NCI-H1092 (cell line): ENCODE results near the gene FBLN1.

Experiments used
- DNase-seq: peaks from one replicate; lab custom pipeline; 2025; lab: John Stamatoyannopoulos, UW

The FBLN1 gene

DNA sequence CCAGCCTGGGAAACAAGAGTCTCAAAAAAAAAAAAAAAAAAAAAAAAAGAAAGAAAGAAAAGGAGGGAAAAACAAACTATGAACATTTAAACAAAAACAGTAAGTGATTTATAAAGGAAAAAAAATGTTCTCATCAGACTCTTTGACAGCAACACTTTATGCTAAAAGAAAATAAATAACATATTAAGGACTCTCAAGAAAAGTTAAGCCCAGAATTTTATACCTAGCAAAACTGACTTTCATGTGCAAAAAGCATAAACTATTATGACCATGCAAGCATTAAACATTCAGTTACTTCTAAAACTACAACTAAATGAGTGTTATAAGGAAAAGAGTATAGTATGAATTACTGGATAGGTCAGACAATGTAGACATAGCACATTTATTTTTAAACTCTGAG, 68.4 kb downstream of the FBLN1 start:
- no peak for DNase-seq

GRCh38 chr22:45572444-45572843, 69.8 kb downstream of the FBLN1 start:
- no peak for DNase-seq

- no peak for DNase-seq
These were observed 71.5 kb downstream of the FBLN1 start for GRCh38 chr22:45574069-45574703.

DNA sequence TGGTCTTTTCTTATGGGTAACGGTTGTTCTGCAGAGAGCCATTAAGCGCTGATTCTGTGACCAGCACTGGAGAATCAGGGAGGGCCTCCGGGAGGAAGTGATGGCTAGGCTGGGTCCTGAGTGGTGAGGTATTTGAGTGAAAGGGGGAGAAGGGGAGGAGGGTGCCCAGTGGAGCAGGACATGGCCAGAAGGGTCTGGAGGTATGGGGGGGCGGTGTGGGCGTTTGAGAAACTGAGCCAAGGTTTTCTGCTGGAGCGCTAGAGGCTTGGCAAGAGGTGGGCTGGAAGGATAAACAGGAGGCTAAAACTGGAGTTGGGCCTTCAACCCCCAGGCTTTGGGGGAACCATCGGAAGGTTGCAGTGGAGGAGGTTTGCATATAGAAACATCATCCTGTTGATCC, 72.5 kb downstream of the FBLN1 start:
- DNase-seq = no peak

- DNase-seq = no peak
These were observed 73.1 kb downstream of the FBLN1 start for GRCh38 chr22:45575607-45576272.

DNA sequence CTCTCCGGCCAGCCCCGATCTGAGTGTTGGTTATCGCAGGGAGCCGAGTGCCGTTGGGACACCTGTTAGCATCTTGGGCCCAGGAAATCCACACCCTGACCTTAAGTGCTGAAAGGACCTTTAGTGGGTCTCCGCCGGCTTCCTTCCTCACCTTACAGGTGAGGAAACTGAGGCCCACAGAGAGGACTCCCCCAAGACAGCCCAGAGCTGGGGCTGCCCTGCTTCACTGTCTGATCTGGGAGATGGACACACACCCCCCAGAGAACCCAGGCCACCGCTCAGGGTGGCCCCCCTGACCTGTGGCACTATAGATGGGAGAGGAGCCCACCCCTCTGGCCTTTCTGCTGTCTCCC, 73.6 kb downstream of the FBLN1 start:
- DNase-seq = no peak

- DNase-seq = no peak
These were observed 74.2 kb downstream of the FBLN1 start for GRCh38 chr22:45576730-45577464.

DNA sequence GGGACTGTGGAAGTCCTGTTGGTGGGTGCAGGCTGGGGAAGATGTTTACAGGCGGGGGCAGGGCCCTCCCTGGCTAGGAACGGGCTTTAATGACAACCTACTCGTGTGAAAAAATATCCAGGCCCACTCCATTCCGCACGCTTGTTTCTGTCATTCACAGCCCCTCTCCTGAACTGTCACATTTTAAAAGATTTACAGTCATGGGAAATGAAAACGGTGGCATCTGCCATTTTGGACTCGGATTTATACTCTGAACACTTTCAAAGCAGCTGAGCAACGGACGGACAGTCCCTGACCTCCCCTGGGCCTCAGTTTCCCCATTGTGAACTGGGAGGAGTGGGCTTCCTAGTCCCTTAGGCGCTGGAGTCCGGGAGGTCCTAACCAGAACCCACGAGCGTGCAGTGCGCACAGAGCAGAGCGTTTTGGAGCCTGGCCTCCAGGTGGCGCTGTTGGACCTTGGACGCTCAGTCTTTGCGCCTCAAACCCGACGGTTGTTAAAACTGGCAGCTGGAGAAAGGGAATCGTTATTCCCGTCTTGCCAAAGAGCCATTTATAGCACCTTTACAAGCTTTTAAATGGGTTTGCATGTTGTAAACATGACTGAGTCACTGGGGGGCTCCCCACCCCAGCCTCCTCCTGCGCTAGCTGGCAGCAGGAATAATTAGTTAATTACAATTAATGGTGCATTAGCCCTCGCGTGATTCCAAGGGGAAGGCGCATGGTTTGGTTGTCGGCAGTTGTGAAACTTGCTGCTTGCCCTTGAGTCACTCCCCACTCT, 75.3 kb downstream of the FBLN1 start:
- peak; percentile 41 for DNase-seq

DNA sequence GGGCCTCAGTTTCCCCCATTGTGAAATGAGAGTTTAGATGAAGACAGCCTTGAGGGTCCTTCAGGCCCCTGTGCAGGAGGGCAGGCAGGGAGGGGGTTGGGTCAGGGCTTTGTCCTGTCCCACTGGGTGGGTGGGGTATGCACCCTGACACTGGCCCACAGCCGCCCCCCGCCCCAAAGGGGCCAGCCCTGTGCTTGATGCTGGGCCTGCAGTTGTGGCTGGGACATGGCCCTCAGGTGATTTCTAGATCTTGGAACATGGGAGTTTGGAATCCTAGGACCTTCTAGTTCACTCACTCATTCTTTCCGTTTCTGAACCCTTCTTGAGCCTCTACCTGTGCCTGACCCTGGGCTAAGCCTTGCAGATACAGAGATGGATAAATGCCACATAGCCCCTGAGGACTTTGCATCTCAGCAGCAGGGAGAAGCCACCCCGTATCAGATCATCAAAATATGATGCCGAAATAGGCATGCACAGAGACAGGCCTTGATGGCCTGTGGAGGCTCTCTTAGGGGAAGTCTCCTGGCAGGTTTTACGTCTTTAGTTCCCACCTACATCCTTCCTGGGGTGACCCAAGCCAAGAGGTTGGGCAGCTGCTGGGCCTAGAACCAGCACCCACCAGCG, 76.0 kb downstream of the FBLN1 start:
- no peak for DNase-seq

DNA sequence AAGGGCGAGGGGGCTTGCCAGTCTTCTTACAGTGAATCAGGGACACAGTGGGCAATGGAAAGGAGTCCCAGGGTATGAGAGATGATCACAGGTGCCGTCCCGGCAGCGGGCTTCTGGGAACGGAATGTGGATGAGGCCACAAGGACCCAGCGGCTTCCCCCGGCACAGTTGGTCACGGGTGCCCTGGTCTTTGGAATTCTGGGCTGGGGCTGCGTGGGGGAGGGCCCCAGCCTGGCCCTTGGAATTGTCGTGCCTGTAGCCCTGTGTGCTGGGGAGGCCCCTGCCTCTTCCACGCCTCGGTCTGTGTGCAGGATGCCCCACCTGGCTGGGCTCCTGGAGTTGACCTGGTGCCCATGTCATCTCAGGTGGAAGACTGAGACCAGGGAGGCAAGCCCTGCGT, 76.6 kb downstream of the FBLN1 start:
- no peak for DNase-seq

DNA sequence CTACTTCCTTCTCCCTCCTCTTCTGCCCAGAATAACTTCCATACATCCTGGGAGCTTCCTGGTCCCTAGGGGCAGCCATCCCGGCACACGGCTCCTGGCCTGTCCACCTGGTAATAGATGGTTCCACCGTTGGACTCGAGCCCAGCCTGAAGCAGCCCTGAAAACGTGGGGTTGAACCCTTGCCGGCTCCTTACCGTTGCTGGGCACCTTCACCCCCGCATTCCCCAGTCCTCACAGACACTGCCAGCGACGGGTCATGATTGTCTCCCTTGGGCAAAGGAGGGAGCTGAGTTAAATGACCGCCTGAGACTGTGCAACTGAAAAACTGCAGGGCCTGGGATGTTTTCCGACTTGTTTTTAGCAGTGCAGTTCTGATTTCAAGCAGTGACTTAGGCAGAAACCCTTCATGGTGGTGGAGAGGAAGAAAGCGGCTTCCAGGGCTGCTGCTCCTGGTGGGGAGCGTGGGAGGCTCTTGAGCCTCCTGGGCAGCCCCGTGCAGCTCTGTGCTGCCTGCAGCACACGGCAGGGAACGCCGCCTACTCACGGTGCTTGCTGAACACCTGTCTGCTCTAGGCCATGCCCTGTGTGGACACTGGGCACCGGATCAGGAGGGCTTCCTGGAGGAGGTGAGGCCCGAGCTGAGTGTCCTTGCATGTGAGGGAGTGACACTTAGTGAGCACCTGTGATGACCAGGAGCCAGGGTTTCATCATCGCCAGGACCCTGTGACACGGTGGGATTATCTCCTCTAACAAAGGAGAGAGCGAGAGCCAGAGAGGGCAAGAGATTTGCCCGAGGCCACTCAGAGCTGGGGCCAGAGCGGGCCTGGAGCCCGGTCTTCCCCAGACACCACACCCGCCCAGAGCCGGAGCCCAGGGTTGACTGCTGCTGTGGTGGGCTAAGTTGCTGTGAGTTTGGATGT, 77.4 kb downstream of the FBLN1 start:
- no peak for DNase-seq

DNA sequence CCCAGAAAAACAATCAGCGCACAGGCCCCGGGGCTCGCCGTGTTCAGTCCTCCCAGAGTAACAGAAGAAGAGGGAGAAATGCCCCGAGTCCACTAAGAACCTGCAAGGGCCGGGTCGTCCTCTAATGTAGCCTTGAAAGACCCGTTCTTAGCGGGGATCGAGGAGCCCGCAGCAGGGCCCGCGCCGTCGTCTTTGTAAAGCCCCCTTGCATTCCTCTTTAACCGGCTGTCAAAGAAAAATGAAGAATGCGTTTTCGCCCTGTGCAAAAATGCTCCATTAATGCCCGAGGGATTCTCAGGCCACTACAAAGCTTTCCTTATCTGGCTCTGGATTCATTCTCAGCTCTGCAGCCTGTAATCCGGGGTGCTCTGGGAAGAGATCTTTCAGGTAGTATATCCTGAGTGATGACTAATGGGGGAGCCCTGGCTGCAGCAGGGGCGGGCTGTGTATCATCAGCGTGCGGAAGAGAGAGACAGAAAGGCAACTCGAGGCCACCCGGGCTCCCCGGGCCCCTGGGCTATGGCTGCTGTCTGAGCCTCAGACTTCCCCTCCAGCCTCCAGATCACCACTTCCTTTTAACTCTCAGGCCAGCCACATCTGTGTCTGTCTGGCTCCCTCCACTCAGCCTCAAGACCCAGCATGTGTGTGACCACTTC, 78.2 kb downstream of the FBLN1 start:
- DNase-seq = no peak

- no peak for DNase-seq
These were observed 78.9 kb downstream of the FBLN1 start for GRCh38 chr22:45581549-45582080.

DNA sequence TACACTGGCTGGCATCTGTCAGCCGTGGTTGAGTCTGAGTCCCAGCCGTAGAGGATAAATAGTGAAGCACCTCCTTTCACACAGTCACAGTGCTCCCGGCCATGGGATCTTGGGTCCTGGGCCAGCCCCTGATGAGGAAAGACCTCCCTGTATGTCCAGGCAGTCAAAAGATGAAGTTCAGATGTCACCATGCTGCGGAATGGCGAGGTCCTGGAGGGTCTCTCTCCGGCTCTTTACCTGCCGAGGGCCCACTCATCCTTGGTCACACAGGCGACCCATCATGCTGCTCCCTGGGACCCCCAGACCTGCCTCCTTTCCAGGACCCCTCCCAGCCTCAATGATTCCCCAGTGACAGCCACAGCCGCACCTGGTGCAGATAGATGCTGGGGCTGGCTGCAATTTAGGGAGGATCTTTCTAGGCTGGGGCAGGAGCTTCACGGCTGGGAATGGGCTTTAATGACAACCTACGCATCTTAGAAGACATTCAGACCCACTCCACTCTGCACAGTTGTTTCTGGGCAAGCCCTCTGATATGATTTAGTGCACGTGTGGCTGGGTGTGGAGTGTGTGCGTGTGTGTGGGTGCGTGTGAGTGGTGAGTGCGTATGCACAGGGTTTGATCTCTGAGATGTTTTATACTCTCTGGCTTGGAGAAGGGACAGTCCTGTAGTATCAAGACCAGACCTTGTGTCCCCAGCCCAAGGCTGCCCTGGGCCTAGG, 79.7 kb downstream of the FBLN1 start:
- DNase-seq = no peak

GRCh38 chr22:45582955-45583320, 80.3 kb downstream of the FBLN1 start:
- no peak for DNase-seq

GRCh38 chr22:45583504-45583903, 80.8 kb downstream of the FBLN1 start:
- DNase-seq = no peak

DNA sequence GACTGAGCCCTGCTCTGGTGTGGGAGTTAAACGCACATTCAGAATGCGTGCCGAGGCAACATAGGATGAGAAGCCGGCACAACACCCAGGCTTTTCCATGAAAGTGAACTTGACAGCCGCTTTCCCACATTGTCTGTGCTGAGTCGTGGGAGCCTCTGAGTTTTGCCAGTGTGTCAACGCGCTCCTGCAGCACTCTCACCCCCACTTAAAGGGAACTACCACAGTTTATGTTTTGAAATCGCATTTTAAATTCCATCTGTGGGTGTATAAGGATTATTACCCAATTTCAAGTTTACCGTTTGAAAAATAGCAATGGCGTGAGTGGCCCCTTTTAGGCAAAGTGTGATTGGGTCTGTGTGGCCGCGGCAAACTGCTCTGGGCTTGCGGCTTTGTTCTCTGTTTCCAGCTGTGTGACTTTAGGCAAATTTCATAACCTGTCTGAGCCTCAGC, 81.5 kb downstream of the FBLN1 start:
- DNase-seq = no peak

DNA sequence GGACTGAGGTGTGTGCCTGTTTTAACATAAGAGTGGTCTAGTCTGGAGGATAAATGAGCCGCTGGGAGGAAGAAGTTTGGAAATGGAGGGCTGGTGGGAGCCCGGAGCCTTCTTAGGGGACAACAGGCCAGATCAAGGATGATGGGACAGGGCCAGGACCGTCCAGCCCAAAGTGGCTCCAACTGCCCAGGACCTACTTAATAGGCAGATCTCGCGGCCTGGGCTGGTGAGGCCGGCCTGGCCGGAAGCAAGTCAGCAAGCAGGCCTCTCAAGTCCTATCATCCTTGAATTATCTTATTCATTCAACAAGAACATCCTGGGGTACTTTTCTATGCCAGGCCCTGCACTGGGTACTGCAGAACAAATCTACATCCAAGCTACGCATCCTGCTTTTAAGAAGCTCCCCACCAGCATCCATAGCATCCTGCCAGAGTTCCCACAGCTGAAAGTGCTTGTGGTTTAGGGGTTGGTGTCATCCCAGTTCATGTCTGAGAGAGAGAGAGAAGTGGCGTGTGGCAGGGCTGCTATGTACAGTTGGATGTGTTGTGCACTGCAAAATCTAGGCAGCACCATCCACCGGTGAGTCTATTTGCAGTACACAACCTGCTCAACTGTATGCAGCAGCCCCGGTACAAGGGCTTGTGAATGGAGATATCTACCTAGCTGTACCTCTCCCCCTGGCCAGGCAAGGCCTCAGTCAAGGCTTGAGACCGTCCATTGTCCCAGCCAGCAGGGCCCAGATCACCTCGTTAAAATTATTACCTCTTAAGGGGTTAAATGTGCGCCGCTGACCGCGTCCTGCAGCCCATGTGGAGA, 82.1 kb downstream of the FBLN1 start:
- DNase-seq = no peak

DNA sequence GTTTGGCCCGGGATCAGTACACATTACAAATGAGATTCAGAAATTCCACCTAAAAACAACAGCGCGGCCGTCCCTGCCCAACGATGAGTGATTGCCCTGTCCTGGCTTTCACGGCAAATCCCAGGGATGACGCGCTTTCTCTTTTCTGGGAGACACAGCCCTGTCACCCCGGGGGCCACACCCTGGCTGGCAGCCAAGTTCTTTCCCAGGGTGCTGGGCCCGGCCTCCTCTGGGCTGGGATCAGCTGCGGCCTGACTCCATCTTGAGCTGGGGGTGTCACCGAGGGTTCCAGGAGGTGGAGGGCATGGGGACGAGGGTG, 82.7 kb downstream of the FBLN1 start:
- no peak for DNase-seq
